Tibial artery (tissue), 4 donors: ENCODE data around the gene ZNF407.

Experiments
- DNase-seq, 2 donors: peaks; one replicate each; pipeline ENCODE4 v3.0.0-alpha.2; 2019
- H3K27ac ChIP-seq, 2 donors: fragments of 200-600 bp; sonication (generic) in 1 of 2; 1 replicate in 1 of 2; 2 replicates in 1 of 2; pipeline ENCODE4 v1.5.1; 2018 to 2019; ENCODE audit warnings: mild to moderate bottlenecking in 1 of 2
- H3K27me3 ChIP-seq, 2 donors: fragments of 200-600 bp; sonication (generic) in 1 of 2; one replicate each; pipeline versions ENCODE4 v1.5.1 to v1.6.0; 2016 to 2019
- H3K36me3 ChIP-seq, 3 donors: fragments of 200-600 bp; sonication (generic) in 2 of 3; one replicate each; pipeline ENCODE4 v1.5.1; 2016 to 2019; ENCODE audit warnings: mild to moderate bottlenecking in 2 of 3
- H3K4me1 ChIP-seq, 4 donors: fragments of 200-600 bp; sonication (generic) in 2 of 4; 1 replicate in 3 of 4; 2 replicates in 1 of 4; pipeline ENCODE4 v1.5.1; 2016 to 2019
- H3K4me3 ChIP-seq, 2 donors: fragments of 200-600 bp; sonication (generic) in 1 of 2; 1 replicate in 1 of 2; 2 replicates in 1 of 2; pipeline ENCODE4 v1.5.1; 2018 to 2019; ENCODE audit warnings: mild to moderate bottlenecking in 2 of 2
- H3K9me3 ChIP-seq, 3 donors: fragments of 200-600 bp; sonication (generic) in 1 of 3; one replicate each; pipeline ENCODE4 v1.5.1; 2016 to 2019
- CTCF ChIP-seq, 2 experiments: fragments of 200-600 bp in 1 of 2; fragments of 450-650 bp in 1 of 2; IDR thresholded peaks; one replicate each; pipeline ENCODE4 v1.5.1; 2017 to 2019; ENCODE audit warnings: antibody characterized with exemption in 2 of 2, mild to moderate bottlenecking in 1 of 2, moderate library complexity in 1 of 2
- intact Hi-C: fragments of 100-400 bp; cut with DNase I; formaldehyde crosslinking; loops from one replicate; pipeline ENCODE4 v1.15.0; 2023; ENCODE audit warnings: low total_unique reads

Gene ZNF407

GRCh38 chr18:74598350-74599001 lies 806 bp downstream of the ZNF407 start:
- Histone ChIP-seq H3K27me3 (no peaks in the 10 kb centered on the region), H3K36me3 (peaks cover 8 to 12% (median 10%) of the 10 kb centered on the region in 3 donors), H3K4me3 (peak overlapping the region; percentile 94 to 99), H3K4me1 (peaks cover 0 to 25% (median 11%) of the 10 kb centered on the region in 4 donors), H3K9me3 (no peaks in the 10 kb centered on the region), H3K27ac (peak overlapping the region; percentile 96 to 99)
- DNase-seq = peak; percentile 28 to 71
- TF ChIP-seq CTCF (IDR thresholded peaks at IDR 0.05) = peak; percentile 8 to 16
- intact Hi-C loops = loop anchor here (5.0 kb wide), 1 partner anchor 306 kb away; the partner anchor contains the start of gene CYB5A

- no peak for DNase-seq
- intact Hi-C loops = no loop called here
- H3K9me3 ChIP-seq = no peaks in the 10 kb centered on the region
- H3K4me3 ChIP-seq = no peak overlapping the region
- H3K4me1 ChIP-seq = peaks cover 0 to 15% (median 2%) of the 10 kb centered on the region in 4 donors
- no peak for TF ChIP-seq CTCF (IDR thresholded peaks at IDR 0.05)
- no peak overlapping the region for H3K27ac ChIP-seq
- no peaks in the 10 kb centered on the region for H3K36me3 ChIP-seq
- no peaks in the 10 kb centered on the region for H3K27me3 ChIP-seq
These were observed 6.7 kb downstream of the ZNF407 start for GRCh38 chr18:74604361-74604760.

GRCh38 chr18:74604774-74605173 lies 7.1 kb downstream of the ZNF407 start:
- no peaks in the 10 kb centered on the region for H3K36me3 ChIP-seq
- H3K9me3 ChIP-seq = no peaks in the 10 kb centered on the region
- DNase-seq = no peak
- H3K4me1 ChIP-seq = peaks cover 0 to 13% (median 2%) of the 10 kb centered on the region in 4 donors
- intact Hi-C loops = no loop called here
- no peak for TF ChIP-seq CTCF (IDR thresholded peaks at IDR 0.05)
- no peaks in the 10 kb centered on the region for H3K27me3 ChIP-seq
- H3K4me3 ChIP-seq = no peak overlapping the region
- no peak overlapping the region for H3K27ac ChIP-seq

GRCh38 chr18:74608681-74609080 lies 11.0 kb downstream of the ZNF407 start:
- H3K9me3 ChIP-seq = no peaks in the 10 kb centered on the region
- H3K4me1 ChIP-seq = peaks cover 0 to 13% (median 2%) of the 10 kb centered on the region in 4 donors
- H3K27me3 ChIP-seq = no peaks in the 10 kb centered on the region
- no peak for TF ChIP-seq CTCF (IDR thresholded peaks at IDR 0.05)
- no peak overlapping the region for H3K27ac ChIP-seq
- intact Hi-C loops = no loop called here
- no peak overlapping the region for H3K4me3 ChIP-seq
- no peak for DNase-seq
- no peaks in the 10 kb centered on the region for H3K36me3 ChIP-seq

GRCh38 chr18:74609535-74609934 lies 11.9 kb downstream of the ZNF407 start:
- intact Hi-C loops = no loop called here
- no peaks in the 10 kb centered on the region for H3K27me3 ChIP-seq
- peaks cover 0 to under 1% (median 0%) of the 10 kb centered on the region in 3 donors for H3K9me3 ChIP-seq
- H3K36me3 ChIP-seq = no peaks in the 10 kb centered on the region
- no peak for DNase-seq
- no peak overlapping the region for H3K4me3 ChIP-seq
- TF ChIP-seq CTCF (IDR thresholded peaks at IDR 0.05) = no peak
- H3K27ac ChIP-seq = no peak overlapping the region
- H3K4me1 ChIP-seq = peaks cover 0 to 8% (median 0%) of the 10 kb centered on the region in 4 donors
